ENCODE measurements around the gene TAS2R38.

The TAS2R38 gene

DNA sequence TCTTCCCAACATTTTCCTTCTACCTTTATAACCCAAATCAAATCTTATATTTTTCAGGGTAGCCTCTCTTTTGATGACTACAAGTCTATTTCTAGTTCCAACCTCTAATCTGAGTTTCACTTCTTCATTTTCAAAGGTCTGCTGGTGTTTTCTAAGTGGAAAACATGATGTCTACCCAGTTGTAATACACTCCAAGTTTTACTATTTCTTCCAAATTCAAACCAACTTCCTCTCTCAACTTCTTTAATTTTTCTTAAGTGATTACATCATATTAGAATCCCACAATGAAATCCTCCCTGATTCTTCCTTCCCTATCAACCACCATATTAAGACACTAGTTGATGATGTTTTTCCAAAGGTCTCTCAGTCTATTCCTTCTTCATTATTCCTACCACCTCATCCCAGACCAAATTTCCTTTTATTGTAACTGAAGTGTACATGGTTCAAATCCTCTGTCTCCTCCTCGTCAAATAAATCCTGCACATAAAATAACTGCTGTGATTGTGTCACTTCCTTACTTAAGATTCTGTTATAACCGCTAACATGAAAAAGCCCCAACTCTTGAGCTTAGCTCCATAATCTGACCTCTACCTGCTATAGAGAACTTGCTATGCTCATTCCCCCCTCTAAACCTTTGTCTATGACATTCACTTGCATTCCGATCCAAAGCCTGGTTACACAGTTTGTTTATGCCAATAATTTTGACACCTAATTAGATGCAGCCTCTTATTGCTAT lies 12.7 kb downstream of the TAS2R38 start:
- Histone ChIP-seq H4K8ac (ENCODE audit: low read length) (no peak overlapping the region), H2BK5ac (ENCODE audit: low read depth, low read length, poor library complexity, severe bottlenecking) (no peak overlapping the region), H3K4me1 (ENCODE audit: control insufficient read depth, insufficient read depth, low read depth, low read length) (no peaks in the 10 kb centered on the region), H2AK5ac (ENCODE audit: low read length, severe bottlenecking) (no peak overlapping the region), H3K9me3 (ENCODE audit: control insufficient read depth, low read length) (no peaks in the 10 kb centered on the region), H2BK15ac (ENCODE audit: low read depth, poor library complexity, severe bottlenecking) (no peak overlapping the region), H3K23ac (ENCODE audit: low read length in 2 of 2) (no peak overlapping the region), H3K9ac (ENCODE audit: low read length) (no peak overlapping the region), H3K4me3 (ENCODE audit: insufficient read depth in 1 of 2, low read depth in 1 of 2, low read length in 2 of 2) (no peak overlapping the region), H2BK12ac (ENCODE audit: low read length in 2 of 2) (no peak overlapping the region), H4K91ac (ENCODE audit: low read length) (no peak overlapping the region), H3K27ac (ENCODE audit: low read length, poor library complexity, severe bottlenecking) (no peak overlapping the region), H3K14ac (ENCODE audit: low read length in 2 of 2) (no peak overlapping the region), H3K18ac (ENCODE audit: low read depth in 1 of 2, low read length in 2 of 2) (no peak overlapping the region), H2BK120ac (ENCODE audit: low read depth, low read length) (no peak overlapping the region), H3K79me1 (replicated peaks; ENCODE audit: low read length, poor library complexity, severe bottlenecking) (no peaks in the 10 kb centered on the region), H2AFZ (ENCODE audit: low read depth, low read length) (no peak overlapping the region), H3K4me2 (ENCODE audit: low read length, poor library complexity, severe bottlenecking) (no peak overlapping the region), H3K27me3 (ENCODE audit: control insufficient read depth in 1 of 2, insufficient read depth in 1 of 2, low read length in 2 of 2) (no peaks in the 10 kb centered on the region), H3K4ac (ENCODE audit: low read depth in 1 of 2, low read length in 2 of 2) (no peak overlapping the region), H3K36me3 (ENCODE audit: control insufficient read depth in 1 of 2, insufficient read depth in 2 of 2, low read depth in 1 of 2, low read length in 2 of 2) (no peaks in the 10 kb centered on the region)
- no peak for DNase-seq
- WGBS, result 91% methylated on average over 3 of the region's 3 CpGs

- Histone ChIP-seq H2AK5ac (ENCODE audit: low read length, severe bottlenecking) (no peak overlapping the region), H3K4me1 (ENCODE audit: control insufficient read depth, insufficient read depth, low read depth, low read length) (no peaks in the 10 kb centered on the region), H4K91ac (ENCODE audit: low read length) (no peak overlapping the region), H3K4me3 (ENCODE audit: insufficient read depth in 1 of 2, low read depth in 1 of 2, low read length in 2 of 2) (no peak overlapping the region), H2BK120ac (ENCODE audit: low read depth, low read length) (no peak overlapping the region), H2BK5ac (ENCODE audit: low read depth, low read length, poor library complexity, severe bottlenecking) (no peak overlapping the region), H3K9ac (ENCODE audit: low read length) (no peak overlapping the region), H3K23ac (ENCODE audit: low read length in 2 of 2) (no peak overlapping the region), H3K79me1 (replicated peaks; ENCODE audit: low read length, poor library complexity, severe bottlenecking) (no peaks in the 10 kb centered on the region), H2BK12ac (ENCODE audit: low read length in 2 of 2) (no peak overlapping the region), H3K9me3 (ENCODE audit: control insufficient read depth, low read length) (no peaks in the 10 kb centered on the region), H2AFZ (ENCODE audit: low read depth, low read length) (no peak overlapping the region), H3K4ac (ENCODE audit: low read depth in 1 of 2, low read length in 2 of 2) (no peak overlapping the region), H2BK15ac (ENCODE audit: low read depth, poor library complexity, severe bottlenecking) (no peak overlapping the region), H3K14ac (ENCODE audit: low read length in 2 of 2) (no peak overlapping the region), H3K36me3 (ENCODE audit: control insufficient read depth in 1 of 2, insufficient read depth in 2 of 2, low read depth in 1 of 2, low read length in 2 of 2) (no peaks in the 10 kb centered on the region), H3K27me3 (ENCODE audit: control insufficient read depth in 1 of 2, insufficient read depth in 1 of 2, low read length in 2 of 2) (no peaks in the 10 kb centered on the region), H3K18ac (ENCODE audit: low read depth in 1 of 2, low read length in 2 of 2) (no peak overlapping the region), H4K8ac (ENCODE audit: low read length) (no peak overlapping the region), H3K4me2 (ENCODE audit: low read length, poor library complexity, severe bottlenecking) (no peak overlapping the region), H3K27ac (ENCODE audit: low read length, poor library complexity, severe bottlenecking) (no peak overlapping the region)
- DNase-seq, result no peak
- 56% methylated on average over 2 of the region's 3 CpGs for WGBS
Observed at GRCh38 chr7:141956084-141956483, 17.5 kb downstream of the TAS2R38 start.

GRCh38 chr7:141954334-141954733 lies 19.2 kb downstream of the TAS2R38 start:
- Histone ChIP-seq H3K9ac (ENCODE audit: low read length) (no peak overlapping the region), H3K18ac (ENCODE audit: low read depth in 1 of 2, low read length in 2 of 2) (no peak overlapping the region), H3K4me1 (ENCODE audit: control insufficient read depth, insufficient read depth, low read depth, low read length) (no peaks in the 10 kb centered on the region), H3K9me3 (ENCODE audit: control insufficient read depth, low read length) (no peaks in the 10 kb centered on the region), H3K23ac (ENCODE audit: low read length in 2 of 2) (no peak overlapping the region), H3K79me1 (replicated peaks; ENCODE audit: low read length, poor library complexity, severe bottlenecking) (no peaks in the 10 kb centered on the region), H4K8ac (ENCODE audit: low read length) (no peak overlapping the region), H4K91ac (ENCODE audit: low read length) (no peak overlapping the region), H2AK5ac (ENCODE audit: low read length, severe bottlenecking) (no peak overlapping the region), H2AFZ (ENCODE audit: low read depth, low read length) (no peak overlapping the region), H3K4ac (ENCODE audit: low read depth in 1 of 2, low read length in 2 of 2) (no peak overlapping the region), H2BK15ac (ENCODE audit: low read depth, poor library complexity, severe bottlenecking) (no peak overlapping the region), H3K27ac (ENCODE audit: low read length, poor library complexity, severe bottlenecking) (no peak overlapping the region), H2BK12ac (ENCODE audit: low read length in 2 of 2) (no peak overlapping the region), H3K4me3 (ENCODE audit: insufficient read depth in 1 of 2, low read depth in 1 of 2, low read length in 2 of 2) (no peak overlapping the region), H3K4me2 (ENCODE audit: low read length, poor library complexity, severe bottlenecking) (no peak overlapping the region), H3K14ac (ENCODE audit: low read length in 2 of 2) (no peak overlapping the region), H3K27me3 (ENCODE audit: control insufficient read depth in 1 of 2, insufficient read depth in 1 of 2, low read length in 2 of 2) (no peaks in the 10 kb centered on the region), H2BK5ac (ENCODE audit: low read depth, low read length, poor library complexity, severe bottlenecking) (no peak overlapping the region), H2BK120ac (ENCODE audit: low read depth, low read length) (no peak overlapping the region), H3K36me3 (ENCODE audit: control insufficient read depth in 1 of 2, insufficient read depth in 2 of 2, low read depth in 1 of 2, low read length in 2 of 2) (no peaks in the 10 kb centered on the region)
- DNase-seq, result no peak
- WGBS, result 73% methylated on average over 1 of the region's 1 CpG

- Histone ChIP-seq H2AFZ (ENCODE audit: low read depth, low read length) (no peak overlapping the region), H3K18ac (ENCODE audit: low read depth in 1 of 2, low read length in 2 of 2) (no peak overlapping the region), H3K27me3 (ENCODE audit: control insufficient read depth in 1 of 2, insufficient read depth in 1 of 2, low read length in 2 of 2) (no peaks in the 10 kb centered on the region), H3K4me2 (ENCODE audit: low read length, poor library complexity, severe bottlenecking) (no peak overlapping the region), H3K79me1 (replicated peaks; ENCODE audit: low read length, poor library complexity, severe bottlenecking) (no peaks in the 10 kb centered on the region), H3K4me1 (ENCODE audit: control insufficient read depth, insufficient read depth, low read depth, low read length) (no peaks in the 10 kb centered on the region), H2BK120ac (ENCODE audit: low read depth, low read length) (no peak overlapping the region), H3K9me3 (ENCODE audit: control insufficient read depth, low read length) (no peaks in the 10 kb centered on the region), H4K91ac (ENCODE audit: low read length) (no peak overlapping the region), H2BK15ac (ENCODE audit: low read depth, poor library complexity, severe bottlenecking) (no peak overlapping the region), H3K36me3 (ENCODE audit: control insufficient read depth in 1 of 2, insufficient read depth in 2 of 2, low read depth in 1 of 2, low read length in 2 of 2) (no peaks in the 10 kb centered on the region), H3K4ac (ENCODE audit: low read depth in 1 of 2, low read length in 2 of 2) (no peak overlapping the region), H3K9ac (ENCODE audit: low read length) (no peak overlapping the region), H3K14ac (ENCODE audit: low read length in 2 of 2) (no peak overlapping the region), H2BK12ac (ENCODE audit: low read length in 2 of 2) (no peak overlapping the region), H2AK5ac (ENCODE audit: low read length, severe bottlenecking) (no peak overlapping the region), H4K8ac (ENCODE audit: low read length) (no peak overlapping the region), H2BK5ac (ENCODE audit: low read depth, low read length, poor library complexity, severe bottlenecking) (no peak overlapping the region), H3K27ac (ENCODE audit: low read length, poor library complexity, severe bottlenecking) (no peak overlapping the region), H3K4me3 (ENCODE audit: insufficient read depth in 1 of 2, low read depth in 1 of 2, low read length in 2 of 2) (no peak overlapping the region), H3K23ac (ENCODE audit: low read length in 2 of 2) (no peak overlapping the region)
- WGBS, result 100% methylated on average over 1 of the region's 1 CpG
- DNase-seq, result no peak
Observed at GRCh38 chr7:141952461-141952860, 21.1 kb downstream of the TAS2R38 start.

Data from mesenchymal stem cell (in vitro differentiated cells and primary cell).